ENCODE results near the gene G6PC3.

Gene G6PC3

GRCh38 chr17:44087319-44087718 lies 16.8 kb downstream of the G6PC3 start:
- no peak for DNase-seq (ENCODE audit: low read depth, low spot score)
- in situ Hi-C loops (cut with HindIII; ENCODE audit: low sequenced_read_pairs): no loop called here
- H3K4me3 ChIP-seq (ENCODE audit: low read depth, low read length): no peak overlapping the region
- no peak for TF ChIP-seq CTCF (IDR thresholded peaks at IDR 0.05; ENCODE audit: low read depth, low read length)

GRCh38 chr17:44088254-44088653 lies 17.7 kb downstream of the G6PC3 start:
- no peak for TF ChIP-seq CTCF (IDR thresholded peaks at IDR 0.05; ENCODE audit: low read depth, low read length)
- in situ Hi-C loops (cut with HindIII; ENCODE audit: low sequenced_read_pairs): no loop called here
- H3K4me3 ChIP-seq (ENCODE audit: low read depth, low read length): no peak overlapping the region
- DNase-seq (ENCODE audit: low read depth, low spot score): no peak

GRCh38 chr17:44091200-44091997 lies 20.9 kb downstream of the G6PC3 start:
- TF ChIP-seq CTCF (IDR thresholded peaks at IDR 0.05; ENCODE audit: low read depth, low read length): no peak
- DNase-seq (ENCODE audit: low read depth, low spot score): no peak
- H3K4me3 ChIP-seq (ENCODE audit: low read depth, low read length): no peak overlapping the region
- in situ Hi-C loops (cut with HindIII; ENCODE audit: low sequenced_read_pairs): no loop called here

GRCh38 chr17:44092051-44092450 lies 21.5 kb downstream of the G6PC3 start:
- no peak overlapping the region for H3K4me3 ChIP-seq (ENCODE audit: low read depth, low read length)
- no peak for TF ChIP-seq CTCF (IDR thresholded peaks at IDR 0.05; ENCODE audit: low read depth, low read length)
- in situ Hi-C loops (cut with HindIII; ENCODE audit: low sequenced_read_pairs): no loop called here
- DNase-seq (ENCODE audit: low read depth, low spot score): no peak

- TF ChIP-seq CTCF (IDR thresholded peaks at IDR 0.05; ENCODE audit: low read depth, low read length): no peak
- H3K4me3 ChIP-seq (ENCODE audit: low read depth, low read length): no peak overlapping the region
- in situ Hi-C loops (cut with HindIII; ENCODE audit: low sequenced_read_pairs): no loop called here
- no peak for DNase-seq (ENCODE audit: low read depth, low spot score)
Observed at GRCh38 chr17:44093231-44093900, 22.8 kb downstream of the G6PC3 start.

- in situ Hi-C loops (cut with HindIII; ENCODE audit: low sequenced_read_pairs): no loop called here
- no peak overlapping the region for H3K4me3 ChIP-seq (ENCODE audit: low read depth, low read length)
- DNase-seq (ENCODE audit: low read depth, low spot score): no peak
- TF ChIP-seq CTCF (IDR thresholded peaks at IDR 0.05; ENCODE audit: low read depth, low read length): no peak
Observed at GRCh38 chr17:44094701-44095387, 24.3 kb downstream of the G6PC3 start.

Data from astrocyte of the spinal cord (primary cell).